ENCODE data around the gene TMEM272.

DNA sequence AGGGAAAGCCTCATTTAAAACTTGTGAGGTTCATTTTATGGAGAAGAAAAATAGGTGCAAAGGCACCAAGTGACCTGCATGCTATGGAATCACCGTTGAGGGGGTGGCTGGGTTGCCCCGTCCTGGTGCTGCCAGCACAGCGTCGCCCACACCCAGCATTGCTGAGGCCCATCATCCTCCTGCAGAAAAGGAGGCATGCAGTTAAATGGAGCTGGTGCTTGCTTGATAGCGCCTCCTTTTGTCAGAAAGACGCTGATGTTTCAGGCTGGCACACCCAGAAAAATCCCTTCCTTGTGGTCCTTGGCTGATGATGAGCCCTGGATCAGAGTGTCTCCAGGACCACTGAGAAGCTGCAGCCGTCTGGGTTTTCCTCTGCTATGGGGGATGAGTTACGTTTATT is 77.9 kb downstream of the TMEM272 start:
- TF ChIP-seq, protein P1, sequence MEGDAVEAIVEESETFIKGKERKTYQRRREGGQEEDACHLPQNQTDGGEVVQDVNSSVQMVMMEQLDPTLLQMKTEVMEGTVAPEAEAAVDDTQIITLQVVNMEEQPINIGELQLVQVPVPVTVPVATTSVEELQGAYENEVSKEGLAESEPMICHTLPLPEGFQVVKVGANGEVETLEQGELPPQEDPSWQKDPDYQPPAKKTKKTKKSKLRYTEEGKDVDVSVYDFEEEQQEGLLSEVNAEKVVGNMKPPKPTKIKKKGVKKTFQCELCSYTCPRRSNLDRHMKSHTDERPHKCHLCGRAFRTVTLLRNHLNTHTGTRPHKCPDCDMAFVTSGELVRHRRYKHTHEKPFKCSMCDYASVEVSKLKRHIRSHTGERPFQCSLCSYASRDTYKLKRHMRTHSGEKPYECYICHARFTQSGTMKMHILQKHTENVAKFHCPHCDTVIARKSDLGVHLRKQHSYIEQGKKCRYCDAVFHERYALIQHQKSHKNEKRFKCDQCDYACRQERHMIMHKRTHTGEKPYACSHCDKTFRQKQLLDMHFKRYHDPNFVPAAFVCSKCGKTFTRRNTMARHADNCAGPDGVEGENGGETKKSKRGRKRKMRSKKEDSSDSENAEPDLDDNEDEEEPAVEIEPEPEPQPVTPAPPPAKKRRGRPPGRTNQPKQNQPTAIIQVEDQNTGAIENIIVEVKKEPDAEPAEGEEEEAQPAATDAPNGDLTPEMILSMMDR (IDR thresholded peaks at IDR 0.05) = no peak
- TF ChIP-seq EP300 (IDR thresholded peaks at IDR 0.05) (no peak), POLR2A (IDR thresholded peaks at IDR 0.05) (no peak), POLR2AphosphoS5 (IDR thresholded peaks at IDR 0.05) (no peak)

Measured in stomach (tissue), 4 donors.